ENCODE data around the gene SPRY2. TPM values are rescaled to one million over a fixed set of nuclear protein-coding genes. Genes with fewer than 3 reads are reported as not detected.
A peak's percentile ranks its signal among the peaks of the same experiment; 100 is the strongest.

The SPRY2 gene
- total RNA-seq = 10 to 100 TPM in 4 of 5 donors, 1 to 10 TPM in 1; 4.0 to 33.2 (median 24.0) TPM
- 10 to 100 TPM; 13.6 to 23.1 (median 17.2) TPM for polyA plus RNA-seq
- long read RNA-seq, donor 1 = 0 reads
- long read RNA-seq, donor 2, transcript SPRY2-202 (2 exons, 2,111 nt) = major isoform, 10 of 10 reads
- long read RNA-seq, donor 2, partial matches to known transcripts = 0 of 10 reads
- long read RNA-seq, donor 2, other reads (novel, unspliced or antisense) = 0 of 10 reads
- long read RNA-seq, donor 3, partial matches to known transcripts = 0 of 4 reads
- long read RNA-seq, donor 3, other reads (novel, unspliced or antisense) = 0 of 4 reads
- long read RNA-seq, donor 4, partial matches to known transcripts = 0 of 1 reads
- long read RNA-seq, donor 4, other reads (novel, unspliced or antisense) = 0 of 1 reads
- long read RNA-seq, donor 5, transcript SPRY2-202 (2 exons, 2,111 nt) = major isoform, 13 of 13 reads
- long read RNA-seq, donor 5, partial matches to known transcripts = 0 of 13 reads
- long read RNA-seq, donor 5, other reads (novel, unspliced or antisense) = 0 of 13 reads
- long read RNA-seq, donor 6, transcript SPRY2-202 (2 exons, 2,111 nt) = major isoform, 15 of 15 reads
- long read RNA-seq, donor 6, partial matches to known transcripts = 0 of 15 reads
- long read RNA-seq, donor 6, other reads (novel, unspliced or antisense) = 0 of 15 reads
- long read RNA-seq, donor 7, transcript SPRY2-202 (2 exons, 2,111 nt) = major isoform, 13 of 13 reads
- long read RNA-seq, donor 7, partial matches to known transcripts = 0 of 13 reads
- long read RNA-seq, donor 7, other reads (novel, unspliced or antisense) = 0 of 13 reads
- long read RNA-seq, donor 8, transcript SPRY2-202 (2 exons, 2,111 nt) = major isoform, 11 of 11 reads
- long read RNA-seq, donor 8, partial matches to known transcripts = 0 of 11 reads
- long read RNA-seq, donor 8, other reads (novel, unspliced or antisense) = 0 of 11 reads
- long read RNA-seq, donor 9, transcript SPRY2-202 (2 exons, 2,111 nt) = major isoform, 7 of 9 reads
- long read RNA-seq, donor 9, partial matches to known transcripts = 0 of 9 reads
- long read RNA-seq, donor 9, other reads (novel, unspliced or antisense) = 0 of 9 reads
- long read RNA-seq, donor 10, transcript SPRY2-202 (2 exons, 2,111 nt) = major isoform, 8 of 8 reads
- long read RNA-seq, donor 10, partial matches to known transcripts = 0 of 8 reads
- long read RNA-seq, donor 10, other reads (novel, unspliced or antisense) = 0 of 8 reads

GRCh38 chr13:80341101-80341755 lies at the start of gene SPRY2:
Gene SPRY2 (minus strand): TSS chr13:80341126. CDS start chr13:80337705, 3,421 bp downstream.
- H3K9me3 ChIP-seq = no peaks in the 10 kb centered on the region
- 0 to 1% (median 0%) methylated on average over 7 to 53 of the region's 54 CpGs for WGBS, 5 donors
- H3K4me3 ChIP-seq = peak within 1 kb of the TSS; percentile 64 to 73 (median 68)
- peaks cover 6 to 43% (median 31%) of the 10 kb centered on the region in 4 donors for H3K4me1 ChIP-seq
- DNase-seq = peak; percentile 93 to 98
- peak; percentile 72 to 92 (median 90) for TF ChIP-seq POLR2AphosphoS5 (IDR thresholded peaks at IDR 0.05)
- no peak for TF ChIP-seq EP300 (IDR thresholded peaks at IDR 0.05)
- peak in 2 of 4 donors; percentile 32 to 36 for TF ChIP-seq POLR2A (IDR thresholded peaks at IDR 0.05)
- TF ChIP-seq CTCF (IDR thresholded peaks at IDR 0.05) = peak in 3 of 7 experiments; percentile 11 to 21 (median 18)
- peaks cover 0 to 12% (median 11%) of the 10 kb centered on the region in 4 donors for H3K36me3 ChIP-seq
- intact Hi-C loops (cut with DNase I; ENCODE audit: low total_unique reads) = no loop called here
- H3K27me3 ChIP-seq = no peaks in the 10 kb centered on the region
- H3K27ac ChIP-seq = peak within 1 kb of the TSS; percentile 93 to 97 (median 95)

- Histone ChIP-seq H3K27me3 (no peaks in the 10 kb centered on the region), H3K4me1 (peaks cover 0 to 13% (median 3%) of the 10 kb centered on the region in 4 donors), H3K27ac (no peak overlapping the region), H3K4me3 (no peak overlapping the region), H3K9me3 (peaks cover 0 to 14% (median 5%) of the 10 kb centered on the region in 4 donors), H3K36me3 (no peaks in the 10 kb centered on the region)
- TF ChIP-seq POLR2AphosphoS5 (IDR thresholded peaks at IDR 0.05) = no peak
- no peak for TF ChIP-seq CTCF (IDR thresholded peaks at IDR 0.05)
- TF ChIP-seq POLR2A (IDR thresholded peaks at IDR 0.05) = no peak
- no peak for TF ChIP-seq EP300 (IDR thresholded peaks at IDR 0.05)
- DNase-seq = no peak
- WGBS, 5 donors = 92 to 100% (median 98%) methylated on average over 1 of the region's 1 CpG
- intact Hi-C loops (cut with DNase I; ENCODE audit: low total_unique reads) = no loop called here
Measured at GRCh38 chr13:80390338-80390737, 49.4 kb upstream of the SPRY2 start.

DNA sequence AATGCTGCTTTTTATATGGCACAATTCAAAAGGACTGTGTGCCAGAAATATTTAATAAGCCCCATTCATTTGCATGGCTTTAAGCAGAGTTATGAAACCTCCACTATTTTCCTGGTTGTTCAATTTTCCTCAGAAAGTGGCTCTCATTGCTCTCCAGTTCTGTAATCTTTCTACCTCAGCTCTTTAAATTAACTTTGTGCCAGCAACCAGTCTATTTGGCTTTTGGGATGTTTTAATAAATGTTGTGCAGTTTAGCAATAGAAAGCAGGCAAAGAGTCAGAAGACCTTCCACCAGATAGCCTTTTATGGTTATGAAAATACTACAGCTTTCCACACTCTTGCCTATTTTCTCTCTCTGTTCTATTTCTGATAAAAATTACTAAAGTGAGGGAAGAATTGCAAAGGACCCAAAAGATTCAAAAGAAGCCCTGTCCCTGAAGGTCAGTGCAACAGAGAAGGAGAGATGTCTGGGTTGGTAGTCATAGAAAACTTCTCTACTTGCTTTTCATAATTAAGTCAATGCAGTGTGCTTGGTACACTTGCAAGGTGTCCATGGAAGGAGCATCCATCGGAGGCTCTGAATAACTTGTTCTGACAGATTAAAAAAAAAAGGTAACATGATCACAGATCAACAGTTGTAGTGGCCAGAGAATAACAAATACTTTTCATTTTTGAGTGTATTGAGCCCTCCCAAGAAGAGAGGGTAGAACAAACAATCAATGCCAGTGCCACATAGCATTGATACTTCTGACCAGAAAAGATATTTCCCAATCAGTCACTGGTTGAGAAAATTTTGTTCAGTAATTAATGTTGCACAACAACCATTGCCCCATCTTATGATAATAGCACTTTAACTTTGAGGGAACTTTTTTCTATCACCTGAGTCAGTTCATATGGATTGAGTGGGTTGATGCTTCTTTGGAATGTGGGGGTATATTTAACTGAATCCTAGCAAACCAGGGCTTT lies 48.4 kb upstream of the SPRY2 start:
- Histone ChIP-seq H3K36me3 (no peaks in the 10 kb centered on the region), H3K9me3 (peaks cover 0 to 11% (median 3%) of the 10 kb centered on the region in 4 donors), H3K27ac (no peak overlapping the region), H3K4me3 (no peak overlapping the region), H3K4me1 (peaks cover 0 to 13% (median 3%) of the 10 kb centered on the region in 4 donors), H3K27me3 (no peaks in the 10 kb centered on the region)
- intact Hi-C loops (cut with DNase I; ENCODE audit: low total_unique reads) = no loop called here
- no peak for TF ChIP-seq CTCF (IDR thresholded peaks at IDR 0.05)
- TF ChIP-seq POLR2AphosphoS5 (IDR thresholded peaks at IDR 0.05) = no peak
- no peak for TF ChIP-seq POLR2A (IDR thresholded peaks at IDR 0.05)
- no peak for TF ChIP-seq EP300 (IDR thresholded peaks at IDR 0.05)
- DNase-seq = no peak
- WGBS, 5 donors = 88 to 100% (median 98%) methylated on average over 1 of the region's 1 CpG

Data from stomach (tissue), 19 donors.